PC-9 (cell line): Measurements from ENCODE around the gene XKR8. TPM values are rescaled to one million over a fixed set of nuclear protein-coding genes. Genes with fewer than 3 reads are reported as not detected.

Source experiments
- BruUV-seq: library from RNA; stranded (reverse); fragments of 400-500 nt; replicated peaks from 2 replicates; lab custom pipeline; 2021; lab: Mats Ljungman, UMichigan
- CTCF ChIA-PET: fragments of 300-600 bp; sonication (Branson Sonifier 250); formaldehyde crosslinking; loops from one replicate; lab custom pipeline; 2022; ENCODE audit warnings: antibody characterized with exemption; lab: Charles Lee
- POLR2A ChIA-PET: fragments of 300-600 bp; sonication (Branson Sonifier 250); formaldehyde crosslinking; loops from one replicate; lab custom pipeline; 2022; ENCODE audit warnings: antibody characterized with exemption; ENCODE audit not compliant: unreplicated experiment; lab: Charles Lee
- DNase-seq, 2 experiments: peaks; one replicate each; pipeline versions ENCODE4 v3.0.0 to v3.0.0-alpha.2; 2015 to 2022; ENCODE audit warnings: mixed read lengths in 1 of 2
- H2AFZ ChIP-seq: fragments of 200-600 bp; sonication (generic); 2 replicates; pipeline ENCODE4 v1.8.1; 2017; ENCODE audit warnings: antibody characterized with exemption
- H3F3A ChIP-seq: fragments of 200-600 bp; sonication (generic); 2 replicates; pipeline ENCODE4 v1.8.1; 2017; ENCODE audit warnings: antibody characterized with exemption, mild to moderate bottlenecking, low read depth; ENCODE audit not compliant: insufficient read depth
- H3K27ac ChIP-seq: fragments of 200-600 bp; sonication (generic); 2 replicates; pipeline ENCODE4 v1.6.1; 2016; ENCODE audit warnings: mixed run types
- H3K27me3 ChIP-seq: fragments of 200-600 bp; sonication (generic); 2 replicates; pipeline ENCODE4 v1.6.1; 2016; ENCODE audit warnings: low read depth, mixed run types; ENCODE audit not compliant: insufficient read depth
- H3K36me3 ChIP-seq: fragments of 200-600 bp; sonication (generic); 2 replicates; pipeline ENCODE4 v1.6.1; 2016; ENCODE audit warnings: low read depth, mixed run types
- H3K4me1 ChIP-seq: fragments of 200-600 bp; sonication (generic); replicated peaks from 2 replicates; pipeline ENCODE4 v1.6.1; 2016; ENCODE audit warnings: mixed run types; ENCODE audit not compliant: insufficient read depth
- H3K4me2 ChIP-seq: fragments of 200-600 bp; sonication (generic); 2 replicates; pipeline ENCODE4 v1.6.1; 2017; ENCODE audit warnings: mixed run types
- H3K4me3 ChIP-seq: fragments of 200-600 bp; sonication (generic); 2 replicates; pipeline ENCODE4 v1.6.1; 2016; ENCODE audit warnings: mixed run types
- H3K79me2 ChIP-seq: fragments of 200-600 bp; sonication (generic); 2 replicates; pipeline ENCODE4 v1.6.1; 2017; ENCODE audit warnings: low read depth, mixed run types
- H3K9me2 ChIP-seq: fragments of 200-600 bp; sonication (generic); 2 replicates; pipeline ENCODE4 v1.8.1; 2017; ENCODE audit warnings: mild to moderate bottlenecking; ENCODE audit not compliant: insufficient read depth
- H3K9me3 ChIP-seq: fragments of 200-600 bp; sonication (generic); 2 replicates; pipeline ENCODE4 v1.8.1; 2016; ENCODE audit warnings: low read depth; ENCODE audit not compliant: insufficient read depth
- H4K20me1 ChIP-seq: fragments of 200-600 bp; sonication (generic); 2 replicates; pipeline ENCODE4 v1.8.1; 2017; ENCODE audit not compliant: insufficient read depth
- EZH2 ChIP-seq: fragments of 200-600 bp; sonication (generic); IDR thresholded peaks from 2 replicates; pipeline ENCODE4 v1.8.0; 2017; ENCODE audit warnings: antibody characterized with exemption, low read depth
- intact Hi-C: fragments of 100-400 bp; cut with micrococcal nuclease; formaldehyde crosslinking; loops from one replicate; pipeline ENCODE4 v1.10.0; 2022; ENCODE audit not compliant: unreplicated experiment
- total RNA-seq: library from RNA; stranded (reverse); gene quantifications from 2 replicates; pipeline ENCODE4 v1.2.3, GENCODE V29; 2021
- TF ChIP-seq, protein P1 (sequence below): fragments of 200-600 bp; sonication (generic); conservative IDR thresholded peaks from 2 replicates; pipeline ENCODE4 v1.6.1; 2017; ENCODE audit warnings: mixed run types, antibody characterized with exemption, mild to moderate bottlenecking, moderate library complexity

Gene XKR8
- total RNA-seq, 1 experiment from 2014 or later: 5.7 TPM

DNA sequence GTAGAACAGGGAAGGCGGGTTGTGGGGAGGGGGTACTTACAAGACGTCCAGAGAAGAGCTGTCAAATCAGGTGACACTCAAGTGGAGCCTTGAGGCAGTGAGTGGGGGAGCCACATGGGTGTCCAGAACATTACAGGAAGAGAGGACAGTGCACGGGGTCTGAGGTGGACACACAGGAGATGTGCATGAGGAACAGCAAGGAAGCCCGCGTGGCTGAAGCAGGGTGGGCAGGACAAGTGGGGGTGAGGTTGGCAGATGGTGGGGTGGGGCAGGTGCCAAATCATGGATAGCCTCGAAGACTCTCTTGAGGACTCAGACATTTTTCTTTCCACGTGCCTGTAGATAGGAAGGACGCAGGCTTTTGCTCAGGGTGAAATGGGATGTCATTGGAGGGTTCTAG is 24.1 kb upstream of the XKR8 start:
- H3K9me3 ChIP-seq: no peaks in the 10 kb centered on the region
- TF ChIP-seq, protein P1, sequence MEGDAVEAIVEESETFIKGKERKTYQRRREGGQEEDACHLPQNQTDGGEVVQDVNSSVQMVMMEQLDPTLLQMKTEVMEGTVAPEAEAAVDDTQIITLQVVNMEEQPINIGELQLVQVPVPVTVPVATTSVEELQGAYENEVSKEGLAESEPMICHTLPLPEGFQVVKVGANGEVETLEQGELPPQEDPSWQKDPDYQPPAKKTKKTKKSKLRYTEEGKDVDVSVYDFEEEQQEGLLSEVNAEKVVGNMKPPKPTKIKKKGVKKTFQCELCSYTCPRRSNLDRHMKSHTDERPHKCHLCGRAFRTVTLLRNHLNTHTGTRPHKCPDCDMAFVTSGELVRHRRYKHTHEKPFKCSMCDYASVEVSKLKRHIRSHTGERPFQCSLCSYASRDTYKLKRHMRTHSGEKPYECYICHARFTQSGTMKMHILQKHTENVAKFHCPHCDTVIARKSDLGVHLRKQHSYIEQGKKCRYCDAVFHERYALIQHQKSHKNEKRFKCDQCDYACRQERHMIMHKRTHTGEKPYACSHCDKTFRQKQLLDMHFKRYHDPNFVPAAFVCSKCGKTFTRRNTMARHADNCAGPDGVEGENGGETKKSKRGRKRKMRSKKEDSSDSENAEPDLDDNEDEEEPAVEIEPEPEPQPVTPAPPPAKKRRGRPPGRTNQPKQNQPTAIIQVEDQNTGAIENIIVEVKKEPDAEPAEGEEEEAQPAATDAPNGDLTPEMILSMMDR: no peak
- no peak for TF ChIP-seq EZH2
- ChIA-PET CTCF (no interaction called here), POLR2A (interaction anchor here (0.6 kb wide), 1 partner anchor 35 kb away, joined by 8 read pairs; no protein-coding TSS in a partner anchor)
- no peak overlapping the region for H3K27ac ChIP-seq
- no TSS peak for BruUV-seq
- H3K4me1 ChIP-seq: peaks cover 11% of the 10 kb centered on the region
- no peaks in the 10 kb centered on the region for H3K9me2 ChIP-seq
- H3F3A ChIP-seq: no peaks in the 10 kb centered on the region; the same call in 1 of the 2 replicates
- no peaks in the 10 kb centered on the region for H3K79me2 ChIP-seq
- intact Hi-C loops: no loop called here
- no peaks in the 10 kb centered on the region for H3K36me3 ChIP-seq
- peak overlapping the region; percentile 58; the same call in 1 of the 2 replicates for H3K4me3 ChIP-seq
- peak overlapping the region; percentile 79 for H3K4me2 ChIP-seq
- no peak for DNase-seq
- no peaks in the 10 kb centered on the region for H4K20me1 ChIP-seq
- H3K27me3 ChIP-seq: no peaks in the 10 kb centered on the region
- H2AFZ ChIP-seq: no peak overlapping the region

DNA sequence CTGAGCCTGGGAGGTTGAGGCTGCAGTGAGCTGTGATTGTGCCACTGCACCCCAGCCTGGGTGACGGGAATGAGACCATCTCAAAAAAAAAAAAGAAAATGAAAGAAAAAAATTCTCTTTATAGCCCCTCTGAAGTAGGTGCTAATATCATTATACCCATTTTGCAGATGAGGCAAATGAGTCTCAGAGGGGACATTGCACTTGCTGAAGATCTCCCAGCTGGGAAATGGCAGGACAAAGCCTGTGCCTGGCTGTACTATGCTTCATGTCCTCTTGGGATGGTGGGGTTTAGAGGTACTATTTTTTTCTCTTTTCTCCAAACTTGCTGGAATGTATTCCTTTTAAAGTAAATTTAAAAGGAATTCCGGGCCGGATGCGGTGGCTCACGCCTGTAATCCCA is 23.4 kb upstream of the XKR8 start:
- Histone ChIP-seq H3K9me2 (no peaks in the 10 kb centered on the region), H3K36me3 (no peaks in the 10 kb centered on the region), H3K27ac (no peak overlapping the region), H4K20me1 (no peaks in the 10 kb centered on the region), H3K4me1 (peaks cover 11% of the 10 kb centered on the region), H3F3A (no peaks in the 10 kb centered on the region; the same call in 1 of the 2 replicates), H3K4me2 (no peak overlapping the region), H2AFZ (no peak overlapping the region), H3K9me3 (no peaks in the 10 kb centered on the region), H3K27me3 (no peaks in the 10 kb centered on the region), H3K79me2 (no peaks in the 10 kb centered on the region), H3K4me3 (no peak overlapping the region)
- POLR2A ChIA-PET: no interaction called here
- intact Hi-C loops: no loop called here
- no peak for DNase-seq
- CTCF ChIA-PET: no interaction called here
- TF ChIP-seq, protein P1: no peak
- TF ChIP-seq EZH2: no peak
- BruUV-seq: no TSS peak

DNA sequence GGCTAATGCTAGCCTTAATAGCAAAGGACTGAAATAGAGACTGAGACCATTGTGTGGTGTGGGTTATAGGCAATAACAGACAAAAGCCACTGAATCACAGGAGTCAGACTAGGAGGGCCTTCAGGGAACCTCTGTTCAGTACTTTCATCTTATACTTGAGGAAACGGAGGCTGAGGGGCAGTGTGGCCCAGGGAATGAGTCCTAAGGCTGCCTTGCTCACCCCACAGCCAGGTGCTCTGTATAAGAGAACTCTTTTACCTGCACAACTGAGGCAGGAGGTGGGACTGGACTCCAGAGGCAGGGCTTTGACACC is 22.3 kb upstream of the XKR8 start:
- CTCF ChIA-PET: interaction anchor here (0.6 kb wide), 1 partner anchor 129 kb away, joined by 3 read pairs; no protein-coding TSS in a partner anchor
- intact Hi-C loops: no loop called here
- H3K36me3 ChIP-seq: no peaks in the 10 kb centered on the region
- POLR2A ChIA-PET: no interaction called here
- H3K4me1 ChIP-seq: peaks cover 11% of the 10 kb centered on the region
- H3K4me2 ChIP-seq: no peak overlapping the region
- TF ChIP-seq, protein P1: no peak
- no peak for TF ChIP-seq EZH2
- no peak overlapping the region for H3K27ac ChIP-seq
- no TSS peak for BruUV-seq
- no peaks in the 10 kb centered on the region; the same call in 1 of the 2 replicates for H3F3A ChIP-seq
- H3K9me2 ChIP-seq: no peaks in the 10 kb centered on the region
- no peaks in the 10 kb centered on the region for H3K9me3 ChIP-seq
- H3K4me3 ChIP-seq: no peak overlapping the region
- H3K79me2 ChIP-seq: no peaks in the 10 kb centered on the region
- H4K20me1 ChIP-seq: no peaks in the 10 kb centered on the region
- no peaks in the 10 kb centered on the region for H3K27me3 ChIP-seq
- H2AFZ ChIP-seq: no peak overlapping the region
- no peak for DNase-seq
